NOMO-1 (cell line): ENCODE data around the gene MSANTD2.
A peak's percentile ranks its signal among the peaks of the same experiment; 100 is the strongest.

Experiments
- DNase-seq, 2 experiments: peaks; one replicate each; lab custom pipeline; 2025; ENCODE audit not compliant: unreplicated experiment in 2 of 2; lab: John Stamatoyannopoulos, UW

MSANTD2 gene

GRCh38 chr11:124739479-124740276, 60.5 kb downstream of the MSANTD2 start, which contains the start of gene NRGN:
NRGN (plus strand) TSS chr11:124739942; CDS start chr11:124740085, 143 bp downstream.
- peak; percentile 87 to 89 for DNase-seq

GRCh38 chr11:124738713-124739478, 61.3 kb downstream of the MSANTD2 start:
- no peak for DNase-seq

GRCh38 chr11:124737638-124738305, 62.4 kb downstream of the MSANTD2 start:
- DNase-seq = no peak

GRCh38 chr11:124736736-124737135, 63.5 kb downstream of the MSANTD2 start:
- peak; percentile 75 to 83 for DNase-seq

GRCh38 chr11:124732230-124732629, 68.0 kb downstream of the MSANTD2 start:
- peak; percentile 96 to 97 for DNase-seq

GRCh38 chr11:124729571-124729970, 70.6 kb downstream of the MSANTD2 start:
- DNase-seq = peak; percentile 15 to 26

GRCh38 chr11:124728134-124728533, 72.1 kb downstream of the MSANTD2 start:
- DNase-seq = no peak

GRCh38 chr11:124727474-124727873, 72.7 kb downstream of the MSANTD2 start:
- DNase-seq = no peak

GRCh38 chr11:124725719-124726105, 74.5 kb downstream of the MSANTD2 start:
- peak; percentile 31 for DNase-seq

GRCh38 chr11:124724979-124725718, 75.1 kb downstream of the MSANTD2 start:
- peak in 1 of 2 experiments; percentile 23 for DNase-seq

GRCh38 chr11:124722176-124722575, 78.0 kb downstream of the MSANTD2 start:
- DNase-seq = no peak

GRCh38 chr11:124719534-124719933, 80.7 kb downstream of the MSANTD2 start:
- no peak for DNase-seq

GRCh38 chr11:124718801-124719200, 81.4 kb downstream of the MSANTD2 start:
- DNase-seq = no peak

GRCh38 chr11:124717786-124718651, 82.2 kb downstream of the MSANTD2 start:
- DNase-seq = no peak

GRCh38 chr11:124717421-124717785, 82.8 kb downstream of the MSANTD2 start:
- DNase-seq = no peak

- no peak for DNase-seq
These were observed 83.6 kb downstream of the MSANTD2 start for GRCh38 chr11:124716591-124716990.
